Measurements from ENCODE around the gene TMPRSS7. TPM values are rescaled to one million over a fixed set of nuclear protein-coding genes. Genes with fewer than 3 reads are reported as not detected.

TMPRSS7 gene, protein sequence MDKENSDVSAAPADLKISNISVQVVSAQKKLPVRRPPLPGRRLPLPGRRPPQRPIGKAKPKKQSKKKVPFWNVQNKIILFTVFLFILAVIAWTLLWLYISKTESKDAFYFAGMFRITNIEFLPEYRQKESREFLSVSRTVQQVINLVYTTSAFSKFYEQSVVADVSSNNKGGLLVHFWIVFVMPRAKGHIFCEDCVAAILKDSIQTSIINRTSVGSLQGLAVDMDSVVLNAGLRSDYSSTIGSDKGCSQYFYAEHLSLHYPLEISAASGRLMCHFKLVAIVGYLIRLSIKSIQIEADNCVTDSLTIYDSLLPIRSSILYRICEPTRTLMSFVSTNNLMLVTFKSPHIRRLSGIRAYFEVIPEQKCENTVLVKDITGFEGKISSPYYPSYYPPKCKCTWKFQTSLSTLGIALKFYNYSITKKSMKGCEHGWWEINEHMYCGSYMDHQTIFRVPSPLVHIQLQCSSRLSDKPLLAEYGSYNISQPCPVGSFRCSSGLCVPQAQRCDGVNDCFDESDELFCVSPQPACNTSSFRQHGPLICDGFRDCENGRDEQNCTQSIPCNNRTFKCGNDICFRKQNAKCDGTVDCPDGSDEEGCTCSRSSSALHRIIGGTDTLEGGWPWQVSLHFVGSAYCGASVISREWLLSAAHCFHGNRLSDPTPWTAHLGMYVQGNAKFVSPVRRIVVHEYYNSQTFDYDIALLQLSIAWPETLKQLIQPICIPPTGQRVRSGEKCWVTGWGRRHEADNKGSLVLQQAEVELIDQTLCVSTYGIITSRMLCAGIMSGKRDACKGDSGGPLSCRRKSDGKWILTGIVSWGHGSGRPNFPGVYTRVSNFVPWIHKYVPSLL
- total RNA-seq (2013): not detected
- polyA plus RNA-seq: not detected
- polyA minus RNA-seq: not detected in 2 replicates
- total RNA-seq: 0 to 3.2 (median 0) reads per million in 11 experiments

DNA sequence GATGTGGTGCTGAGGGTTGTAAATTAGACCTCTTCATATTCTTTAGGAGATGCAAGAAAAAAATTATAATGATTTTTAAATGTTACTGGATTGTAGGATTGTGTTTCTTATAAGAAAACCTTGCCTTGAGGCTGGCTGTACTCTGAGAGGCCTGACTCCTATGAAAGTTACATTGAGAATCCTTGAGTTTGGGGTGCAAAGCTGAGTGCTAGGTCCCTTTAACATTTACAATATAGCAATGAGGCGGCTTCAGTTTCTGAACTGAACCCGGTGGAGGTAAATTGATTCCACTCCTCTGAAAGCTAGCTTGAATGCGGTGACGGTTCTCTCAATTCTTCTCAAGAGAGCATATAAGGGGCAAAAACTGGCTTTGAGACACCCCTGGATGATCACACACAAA lies at the start of gene TMPRSS7:
Gene TMPRSS7, plus strand, starts transcription at position 301 of the 400 bp plus-strand sequence. CDS start 110 bp downstream, outside the sequence.
- Histone ChIP-seq H3K79me2 (ENCODE audit: insufficient read depth, low read length) (no peaks in the 10 kb centered on the region), H3K27ac (ENCODE audit: low read depth in 1 of 2, low read length in 2 of 2) (no peak within 1 kb of the TSS), H3K36me3 (replicated peaks in 1 of 2; ENCODE audit: control insufficient read depth in 1 of 2, insufficient read depth in 2 of 2, low read length in 2 of 2) (no peaks in the 10 kb centered on the region), H3K9me3 (replicated peaks in 1 of 2; ENCODE audit: control insufficient read depth in 1 of 2, insufficient read depth in 1 of 2, low read length in 2 of 2) (no peaks in the 10 kb centered on the region), H3K4me3 (replicated peaks in 1 of 3; ENCODE audit: low read depth in 2 of 3, low read length in 3 of 3) (no peak within 1 kb of the TSS), H2AFZ (ENCODE audit: insufficient read depth, low read depth, low read length, poor library complexity, severe bottlenecking) (no peak within 1 kb of the TSS), H3K4me2 (replicated peaks; ENCODE audit: extremely low read depth, low read length, poor library complexity, severe bottlenecking) (no peak within 1 kb of the TSS), H4K20me1 (ENCODE audit: insufficient read depth, low read length) (no peaks in the 10 kb centered on the region), H3K4me1 (ENCODE audit: control insufficient read depth in 1 of 2, insufficient read depth in 2 of 2, low read length in 2 of 2) (no peaks in the 10 kb centered on the region), H3K9ac (ENCODE audit: insufficient read depth, low read length, poor library complexity, severe bottlenecking) (no peak within 1 kb of the TSS), H3K27me3 (ENCODE audit: control insufficient read depth in 2 of 2, insufficient read depth in 2 of 2, low read length in 2 of 2) (no peaks in the 10 kb centered on the region)
- intact Hi-C loops (cut with micrococcal nuclease): no loop called here
- Mint-ChIP-seq H3K4me3 (no peak within 1 kb of the TSS), H3K36me3 (no peaks in the 10 kb centered on the region), H3K9me3 (peaks cover 0 to 5% (median 3%) of the 10 kb centered on the region in 7 donors), H3K27me3 (ENCODE audit: low read depth in 3 of 3) (peaks cover 0 to 9% (median 0%) of the 10 kb centered on the region in 3 donors), H3K27ac (peak within 1 kb of the TSS in 1 of 7 donors; percentile 9), H3K4me1 (no peaks in the 10 kb centered on the region)
- no peak for DNase-seq
- TF ChIP-seq CTCF (IDR thresholded peaks at IDR 0.05): no peak
- whole genome bisulfite sequencing (ENCODE audit: insufficient coverage): 100% methylated on average over 4 of the region's 4 CpGs

GRCh38 chr3:111986800-111987199 lies 47.7 kb upstream of the TMPRSS7 start:
- Mint-ChIP-seq H3K4me1 (peaks cover 18% of the 10 kb centered on the region), H3K27me3 (ENCODE audit: low read depth in 3 of 3) (no peaks in the 10 kb centered on the region), H3K9me3 (no peaks in the 10 kb centered on the region), H3K36me3 (peaks cover 46 to 67% of the 10 kb centered on the region in 2 donors), H3K27ac (peak overlapping the region in 1 of 7 donors; percentile 1), H3K4me3 (no peak overlapping the region)
- no peaks in the 10 kb centered on the region for H3K9me3 ChIP-seq (replicated peaks in 1 of 2; ENCODE audit: control insufficient read depth in 1 of 2, insufficient read depth in 1 of 2, low read length in 2 of 2)
- H3K9ac ChIP-seq (ENCODE audit: insufficient read depth, low read length, poor library complexity, severe bottlenecking): no peak overlapping the region
- TF ChIP-seq CTCF (IDR thresholded peaks at IDR 0.05): no peak
- no peak for DNase-seq
- peaks cover 80% of the 10 kb centered on the region for H4K20me1 ChIP-seq (ENCODE audit: insufficient read depth, low read length)
- peaks cover 55% of the 10 kb centered on the region for H3K79me2 ChIP-seq (ENCODE audit: insufficient read depth, low read length)
- intact Hi-C loops (cut with micrococcal nuclease): no loop called here
- peaks cover 3 to 5% of the 10 kb centered on the region in 2 donors for H3K4me1 ChIP-seq (ENCODE audit: control insufficient read depth in 1 of 2, insufficient read depth in 2 of 2, low read length in 2 of 2)
- no CpG with 5 or more reads among the region's 3 CpGs for whole genome bisulfite sequencing (ENCODE audit: insufficient coverage)
- H2AFZ ChIP-seq (ENCODE audit: insufficient read depth, low read depth, low read length, poor library complexity, severe bottlenecking): no peak overlapping the region
- H3K27me3 ChIP-seq (ENCODE audit: control insufficient read depth in 2 of 2, insufficient read depth in 2 of 2, low read length in 2 of 2): no peaks in the 10 kb centered on the region
- H3K27ac ChIP-seq (ENCODE audit: low read depth in 1 of 2, low read length in 2 of 2): no peak overlapping the region
- H3K36me3 ChIP-seq (replicated peaks in 1 of 2; ENCODE audit: control insufficient read depth in 1 of 2, insufficient read depth in 2 of 2, low read length in 2 of 2): peaks cover 45 to 81% of the 10 kb centered on the region in 2 donors
- H3K4me2 ChIP-seq (replicated peaks; ENCODE audit: extremely low read depth, low read length, poor library complexity, severe bottlenecking): no peak overlapping the region
- H3K4me3 ChIP-seq (replicated peaks in 1 of 3; ENCODE audit: low read depth in 2 of 3, low read length in 3 of 3): no peak overlapping the region

Measured in CD14-positive monocyte (primary cell).